HG03521 (cell line): ENCODE measurements around the gene TMEM154.

Experiments
- ATAC-seq: cut with Tn5 transposase; IDR thresholded peaks from one replicate; pipeline ENCODE4 v1.9.1; 2021; ENCODE audit warnings: mild to moderate bottlenecking, moderate library complexity; ENCODE audit not compliant: unreplicated experiment

Gene TMEM154

GRCh38 chr4:152571296-152571695, 108.5 kb downstream of the TMEM154 start:
- ATAC-seq: no peak
